H1 (cell line): ENCODE measurements around the gene FTMT. TPM values are rescaled to one million over a fixed set of nuclear protein-coding genes. Genes with fewer than 3 reads are reported as not detected.

Source experiments
- CTCF ChIA-PET: fragments of 300-600 bp; sonication (Branson Sonifier 250); formaldehyde crosslinking; loops from one replicate; lab custom pipeline; 2021; ENCODE audit not compliant: partially characterized antibody; lab: Charles Lee
- POLR2A ChIA-PET: fragments of 300-600 bp; sonication (Branson Sonifier 250); formaldehyde crosslinking; loops from one replicate; lab custom pipeline; 2021; ENCODE audit warnings: inconsistent platforms; ENCODE audit not compliant: partially characterized antibody; lab: Charles Lee
- DNase-seq, 2 experiments: peaks; one replicate each; pipeline versions ENCODE4 v3.0.0 to v3.0.0-alpha.2; 2010 to 2022; ENCODE audit warnings: low spot score in 2 of 2, low read depth in 1 of 2, mixed read lengths in 1 of 2
- FAIRE-seq: peaks from 2 replicates; lab custom pipeline; 2011; peaks lifted over from hg19 to GRCh38; lab: Jason Lieb, UNC
- H2AFZ ChIP-seq: 2 replicates; pipeline ENCODE4 v1.8.1; 2012; ENCODE audit warnings: low read length, inconsistent platforms
- H2AK5ac ChIP-seq: 2 replicates; pipeline ENCODE4 v1.6.1; 2013; ENCODE audit warnings: low read depth, low read length
- H2BK120ac ChIP-seq: replicated peaks from 2 replicates; pipeline ENCODE3; 2013; ENCODE audit warnings: low read depth, low read length, inconsistent platforms
- H2BK12ac ChIP-seq: 2 replicates; pipeline ENCODE4 v1.6.1; 2013; ENCODE audit warnings: low read depth, low read length
- H2BK15ac ChIP-seq: 2 replicates; pipeline ENCODE4 v1.6.1; 2013; ENCODE audit warnings: low read length
- H2BK20ac ChIP-seq: 2 replicates; pipeline ENCODE4 v1.6.1; 2013; ENCODE audit warnings: low read length
- H2BK5ac ChIP-seq: 2 replicates; pipeline ENCODE4 v1.6.1; 2013; ENCODE audit warnings: low read depth, low read length
- H3K14ac ChIP-seq: 2 replicates; pipeline ENCODE4 v1.6.1; 2013; ENCODE audit warnings: inconsistent platforms; ENCODE audit not compliant: insufficient read length
- H3K18ac ChIP-seq: 2 replicates; pipeline ENCODE4 v1.6.1; 2013; ENCODE audit warnings: low read length; ENCODE audit errors: extremely low read depth
- H3K23ac ChIP-seq: 2 replicates; pipeline ENCODE4 v1.6.1; 2013; ENCODE audit warnings: inconsistent platforms; ENCODE audit not compliant: insufficient read length
- H3K23me2 ChIP-seq: 2 replicates; pipeline ENCODE4 v1.6.1; 2013; ENCODE audit warnings: low read depth, low read length
- H3K27ac ChIP-seq: 2 replicates; pipeline ENCODE4 v1.6.1; 2011; ENCODE audit warnings: low read depth, low read length, inconsistent platforms
- H3K27me3 ChIP-seq, 4 experiments: replicated peaks in 1 of 4; 1 replicate in 1 of 4; 2 replicates in 3 of 4; pipeline versions ENCODE4 v1.6.1 to v1.8.1; 2011 to 2013; ENCODE audit warnings: low read length in 3 of 4, mild to moderate bottlenecking in 3 of 4, inconsistent platforms in 2 of 4, mixed read lengths in 2 of 4, moderate library complexity in 1 of 4; ENCODE audit not compliant: control insufficient read depth in 3 of 4, insufficient read depth in 3 of 4; ENCODE audit errors: extremely low read depth in 1 of 4
- H3K36me3 ChIP-seq, 4 experiments: 2 replicates each; pipeline versions ENCODE4 v1.6.1 to v1.8.1; 2011 to 2013; ENCODE audit warnings: mild to moderate bottlenecking in 4 of 4, low read length in 3 of 4, moderate library complexity in 2 of 4, control low read depth in 1 of 4, inconsistent platforms in 1 of 4; ENCODE audit not compliant: insufficient read depth in 4 of 4, control insufficient read depth in 2 of 4
- H3K4ac ChIP-seq: replicated peaks from 2 replicates; pipeline ENCODE3; 2013; ENCODE audit warnings: low read length, low read depth, mixed read lengths, inconsistent platforms; ENCODE audit not compliant: insufficient read length
- H3K4me1 ChIP-seq, 4 experiments: replicated peaks in 1 of 4; 1 replicate in 1 of 4; 2 replicates in 3 of 4; pipeline versions ENCODE4 v1.6.1 to v1.8.1; 2011 to 2013; ENCODE audit warnings: low read length in 3 of 4, inconsistent platforms in 2 of 4, mixed read lengths in 1 of 4; ENCODE audit not compliant: insufficient read depth in 4 of 4, control insufficient read depth in 3 of 4
- H3K4me2 ChIP-seq, 2 experiments: 2 replicates each; pipeline versions ENCODE4 v1.6.1 to v1.8.1; 2011 to 2013; ENCODE audit warnings: low read depth in 2 of 2, low read length in 2 of 2, control low read depth in 1 of 2, inconsistent platforms in 1 of 2, mild to moderate bottlenecking in 1 of 2; ENCODE audit not compliant: insufficient read depth in 1 of 2
- H3K4me3 ChIP-seq, 4 experiments: fragments of 200-600, 300-600 bp in 1 of 4; sonication (generic), shearing (Covaris generic), sonication (Bioruptor Twin) in 1 of 4; 2 replicates each; pipeline versions ENCODE4 v1.5.1 to v1.8.1; 2011 to 2016; ENCODE audit warnings: low read length in 4 of 4, low read depth in 3 of 4, control low read depth in 2 of 4, inconsistent platforms in 2 of 4, mild to moderate bottlenecking in 2 of 4, mixed read lengths in 1 of 4, moderate library complexity in 1 of 4; ENCODE audit not compliant: insufficient read depth in 2 of 4; ENCODE audit errors: extremely low read depth in 1 of 4
- H3K56ac ChIP-seq: replicated peaks from 2 replicates; pipeline ENCODE3; 2013; ENCODE audit warnings: low read depth, mild to moderate bottlenecking, mixed read lengths, low read length, inconsistent platforms; ENCODE audit not compliant: insufficient read length
- H3K79me1 ChIP-seq: 2 replicates; pipeline ENCODE4 v1.6.1; 2013; ENCODE audit warnings: low read depth, low read length, control low read depth
- H3K79me2 ChIP-seq, 2 experiments: 2 replicates each; pipeline versions ENCODE4 v1.6.1 to v1.8.1; 2012 to 2013; ENCODE audit warnings: low read length in 2 of 2, mild to moderate bottlenecking in 2 of 2, inconsistent platforms in 1 of 2; ENCODE audit not compliant: insufficient read depth in 2 of 2, control insufficient read depth in 1 of 2
- H3K9ac ChIP-seq, 4 experiments: replicated peaks in 1 of 4; 1 replicate in 1 of 4; 2 replicates in 3 of 4; pipeline versions ENCODE4 v1.6.1 to v1.8.1; 2011 to 2013; ENCODE audit warnings: low read depth in 3 of 4, low read length in 3 of 4, control low read depth in 2 of 4, mild to moderate bottlenecking in 2 of 4, moderate library complexity in 2 of 4, inconsistent platforms in 1 of 4; ENCODE audit errors: extremely low read depth in 1 of 4
- H3K9me3 ChIP-seq, 2 experiments: 2 replicates each; pipeline versions ENCODE4 v1.6.1 to v1.8.1; 2012 to 2013; ENCODE audit warnings: mild to moderate bottlenecking in 2 of 2, moderate library complexity in 2 of 2, control low read depth in 1 of 2, inconsistent platforms in 1 of 2, low read depth in 1 of 2, low read length in 1 of 2, mixed read lengths in 1 of 2; ENCODE audit not compliant: insufficient read depth in 2 of 2
- H4K20me1 ChIP-seq, 2 experiments: replicated peaks in 1 of 2; 2 replicates each; pipeline versions ENCODE3 to v1.8.1; 2011 to 2013; ENCODE audit warnings: inconsistent platforms in 2 of 2, low read length in 2 of 2, mild to moderate bottlenecking in 1 of 2; ENCODE audit not compliant: insufficient read depth in 2 of 2, control insufficient read depth in 1 of 2
- H4K5ac ChIP-seq: 2 replicates; pipeline ENCODE4 v1.6.1; 2013; ENCODE audit warnings: low read length, low read depth, mixed read lengths, inconsistent platforms; ENCODE audit not compliant: insufficient read length
- H4K8ac ChIP-seq: 2 replicates; pipeline ENCODE4 v1.8.0; 2013; ENCODE audit warnings: mild to moderate bottlenecking, moderate library complexity, low read length, inconsistent platforms; ENCODE audit not compliant: insufficient read depth; ENCODE audit errors: extremely low read depth
- H4K91ac ChIP-seq: replicated peaks from 2 replicates; pipeline ENCODE3; 2013; ENCODE audit warnings: low read length, mixed read lengths, inconsistent platforms; ENCODE audit not compliant: insufficient read length
- BACH1 ChIP-seq: IDR thresholded peaks from 2 replicates; pipeline ENCODE4 v1.6.1; 2012; ENCODE audit warnings: low read length, improper control_type of control experiment
- CBX8 ChIP-seq: fragments of 300-800, 300-1000 bp; sonication (generic); IDR thresholded peaks from 2 replicates; pipeline ENCODE4 v1.7.1; 2016; ENCODE audit warnings: low read depth, low read length, borderline replicate concordance
- GTF2F1 ChIP-seq: IDR thresholded peaks from 2 replicates; pipeline ENCODE4 v1.6.1; 2012; ENCODE audit warnings: low read depth, low read length, improper control_type of control experiment, borderline replicate concordance
- JUN ChIP-seq: IDR thresholded peaks from 2 replicates; pipeline ENCODE4 v1.6.1; 2011; ENCODE audit warnings: low read depth, mild to moderate bottlenecking, improper control_type of control experiment, low read length
- RFX5 ChIP-seq: IDR thresholded peaks from 2 replicates; pipeline ENCODE4 v1.6.1; 2011; ENCODE audit warnings: low read depth, low read length, improper control_type of control experiment, borderline replicate concordance
- SIN3A ChIP-seq, 2 experiments: IDR thresholded peaks in 1 of 2; conservative IDR thresholded peaks in 1 of 2; 2 replicates each; pipeline ENCODE4 v1.6.1; 2011 to 2012; ENCODE audit warnings: low read length in 2 of 2, improper control_type of control experiment in 1 of 2, low read depth in 1 of 2, mild to moderate bottlenecking in 1 of 2
- SIRT6 ChIP-seq: IDR thresholded peaks from one replicate; pipeline ENCODE4 v1.7.1; 2012; ENCODE audit warnings: low read length, inconsistent platforms
- SP2 ChIP-seq: IDR thresholded peaks from 2 replicates; pipeline ENCODE4 v1.6.1; 2012; ENCODE audit warnings: mild to moderate bottlenecking, low read length, inconsistent platforms
- TBP ChIP-seq: IDR thresholded peaks from 2 replicates; pipeline ENCODE4 v1.6.1; 2011; ENCODE audit warnings: low read depth, low read length, improper control_type of control experiment
- TEAD4 ChIP-seq: IDR thresholded peaks from 2 replicates; pipeline ENCODE4 v1.6.1; 2012; ENCODE audit warnings: low read depth, low read length, inconsistent platforms, mixed read lengths
- ZNF274 ChIP-seq: IDR thresholded peaks from 2 replicates; pipeline ENCODE4 v1.7.0; 2012; ENCODE audit warnings: low read length, borderline replicate concordance; ENCODE audit errors: extremely low read depth
- WGBS, 2 experiments: shearing (Covaris generic) in 1 of 2; methylation state at CpG; one replicate each; pipeline versions ENCODE4 v1.1.6 to v1.1.7; 2013 to 2015; ENCODE audit warnings: low lambda C conversion rate in 2 of 2, mixed read lengths in 2 of 2, inconsistent platforms in 1 of 2, low coverage in 1 of 2, missing lambda C conversion rate in 1 of 2; ENCODE audit not compliant: insufficient replicate concordance in 2 of 2, insufficient coverage in 1 of 2, insufficient read length in 1 of 2; ENCODE audit errors: extremely low coverage in 1 of 2, missing lambda C conversion rate in 1 of 2; 5-methylcytosine and 5-hydroxymethylcytosine counted together
- polyA plus RNA-seq, 7 experiments: library from polyadenylated mRNA; depleted of rRNA in 3 of 7; stranded (reverse) in 5 of 7; unstranded in 2 of 7; fragments of >200 nt in 5 of 7; fragments of 200-250 nt in 2 of 7; gene quantifications; 1 replicate in 5 of 7; 2 replicates in 1 of 7; 4 replicates in 1 of 7; pipeline versions ENCODE4 v1.2.1 to v1.2.3, GENCODE V29; 2011 to 2013; ENCODE audit warnings: missing spikeins in 2 of 7, mixed read lengths in 2 of 7
- total RNA-seq: library from RNA; stranded (reverse); fragmentation: NEBNext Ultra II Directional; extraction: Animal tissue kit (Norgen Biotek cat#: 25700); gene quantifications from 2 replicates; pipeline ENCODE4 v1.2.1, GENCODE V29; 2021

Gene FTMT
- total and polyA plus RNA-seq, 2 of the 8 experiments (the other 6 are each of a cell fraction or from before 2014, with no cell fraction given) = not detected

DNA sequence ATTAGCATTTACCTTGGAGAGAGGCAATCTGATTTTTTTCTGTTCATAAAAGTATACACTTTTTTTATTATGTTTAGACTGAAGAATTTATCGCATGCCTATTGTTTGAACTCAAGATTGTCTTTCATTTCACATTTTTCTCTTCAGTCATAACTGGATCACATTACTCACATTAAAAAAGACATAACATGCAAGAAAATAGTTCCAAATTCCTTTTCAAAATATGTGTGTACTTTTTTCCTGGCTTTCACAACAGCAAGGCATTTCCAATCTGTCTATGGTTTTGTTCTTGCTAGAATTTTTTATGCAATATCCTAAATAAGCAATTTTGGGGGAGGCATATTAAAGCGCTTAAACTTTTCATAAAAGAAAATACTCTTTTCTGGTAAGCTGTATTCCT is 21.2 kb downstream of the FTMT start:
- Histone ChIP-seq H3K27ac (no peak overlapping the region), H3K23ac (no peak overlapping the region), H2AFZ (no peak overlapping the region), H3K4me3 (no peak overlapping the region), H2AK5ac (no peak overlapping the region), H3K18ac (no peak overlapping the region), H3K36me3 (no peaks in the 10 kb centered on the region; a peak in 1 of 8 replicates), H3K56ac (no peak overlapping the region), H3K14ac (no peak overlapping the region), H3K9ac (no peak overlapping the region), H4K8ac (no peak overlapping the region), H4K91ac (no peak overlapping the region), H3K9me3 (no peaks in the 10 kb centered on the region), H3K4ac (no peak overlapping the region), H3K4me2 (no peak overlapping the region), H2BK12ac (no peak overlapping the region), H3K4me1 (no peaks in the 10 kb centered on the region), H2BK5ac (no peak overlapping the region), H4K5ac (no peak overlapping the region), H2BK20ac (no peak overlapping the region), H3K27me3 (no peaks in the 10 kb centered on the region), H3K23me2 (no peaks in the 10 kb centered on the region), H3K79me1 (no peaks in the 10 kb centered on the region), H3K79me2 (no peaks in the 10 kb centered on the region), H2BK120ac (no peak overlapping the region), H2BK15ac (no peak overlapping the region), H4K20me1 (no peaks in the 10 kb centered on the region)
- 96% methylated on average over 2 of the region's 2 CpGs; no CpG with 5 or more reads in 1 of the 2 experiments for WGBS, 2 experiments
- ChIA-PET CTCF (interaction anchor here (0.5 to 1.5 kb wide), 2 partner anchors 109 to 248 kb away, joined by 3 read pairs; no protein-coding TSS in a partner anchor), POLR2A (no interaction called here)
- FAIRE-seq (no peak), DNase-seq (no peak)
- TF ChIP-seq GTF2F1 = no peak
- TF ChIP-seq BACH1 = no peak
- no peak for TF ChIP-seq ZNF274
- TF ChIP-seq TEAD4 = no peak
- TF ChIP-seq TBP = no peak
- no peak for TF ChIP-seq RFX5
- TF ChIP-seq CBX8 = no peak
- no peak for TF ChIP-seq SP2
- TF ChIP-seq SIRT6 = no peak
- TF ChIP-seq SIN3A (conservative IDR thresholded peaks at IDR 0.05 in 1 of 2, IDR thresholded peaks at IDR 0.05 in 1 of 2; ENCODE audit: low read depth in 1 of 2, low read length in 2 of 2) = no peak
- TF ChIP-seq JUN = no peak
